ENCODE data around the gene SMAD2.

DNA sequence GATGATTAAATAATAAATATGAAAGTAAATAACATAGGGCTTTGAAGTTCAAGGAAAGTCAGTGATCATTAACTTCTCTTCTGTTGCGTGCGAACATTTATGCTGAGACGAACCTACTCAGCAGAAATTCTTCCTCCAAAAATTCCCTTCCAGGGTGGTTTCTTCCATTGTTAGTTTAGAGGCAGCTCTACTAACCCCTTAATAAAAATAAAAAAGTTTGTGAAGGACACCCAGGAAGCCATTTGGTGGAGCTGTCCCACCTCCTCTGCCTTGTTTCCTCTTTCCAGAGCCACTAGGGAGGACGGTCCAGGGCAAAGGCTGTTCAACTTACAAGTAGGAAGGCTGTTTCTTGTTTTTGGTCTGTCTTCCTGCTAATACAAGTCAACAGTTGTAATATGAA lies 2.1 kb upstream of the SMAD2 start:
- TF ChIP-seq, protein P1, sequence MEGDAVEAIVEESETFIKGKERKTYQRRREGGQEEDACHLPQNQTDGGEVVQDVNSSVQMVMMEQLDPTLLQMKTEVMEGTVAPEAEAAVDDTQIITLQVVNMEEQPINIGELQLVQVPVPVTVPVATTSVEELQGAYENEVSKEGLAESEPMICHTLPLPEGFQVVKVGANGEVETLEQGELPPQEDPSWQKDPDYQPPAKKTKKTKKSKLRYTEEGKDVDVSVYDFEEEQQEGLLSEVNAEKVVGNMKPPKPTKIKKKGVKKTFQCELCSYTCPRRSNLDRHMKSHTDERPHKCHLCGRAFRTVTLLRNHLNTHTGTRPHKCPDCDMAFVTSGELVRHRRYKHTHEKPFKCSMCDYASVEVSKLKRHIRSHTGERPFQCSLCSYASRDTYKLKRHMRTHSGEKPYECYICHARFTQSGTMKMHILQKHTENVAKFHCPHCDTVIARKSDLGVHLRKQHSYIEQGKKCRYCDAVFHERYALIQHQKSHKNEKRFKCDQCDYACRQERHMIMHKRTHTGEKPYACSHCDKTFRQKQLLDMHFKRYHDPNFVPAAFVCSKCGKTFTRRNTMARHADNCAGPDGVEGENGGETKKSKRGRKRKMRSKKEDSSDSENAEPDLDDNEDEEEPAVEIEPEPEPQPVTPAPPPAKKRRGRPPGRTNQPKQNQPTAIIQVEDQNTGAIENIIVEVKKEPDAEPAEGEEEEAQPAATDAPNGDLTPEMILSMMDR (conservative IDR thresholded peaks at IDR 0.05; ENCODE audit: low read length) = no peak
- no peak for TF ChIP-seq EZH2phosphoT487 (IDR thresholded peaks at IDR 0.05; ENCODE audit: borderline replicate concordance, low read depth, low read length)
